GM12875 (cell line): ENCODE results near the gene EIF4H.
A peak's percentile ranks its signal among the peaks of the same experiment; 100 is the strongest.
"Not testable (repeated sequence)": the region's sequence is repeated elsewhere in the genome, so short reads cannot be mapped to it uniquely, and the experiment has no call there.

ENCODE experiments used
- H3K4me3 ChIP-seq: one replicate; pipeline ENCODE4 v1.5.1; 2011; ENCODE audit warnings: low read depth, low read length, control low read depth
- CTCF ChIP-seq: IDR thresholded peaks from 2 replicates; pipeline ENCODE4 v1.5.1; 2011; ENCODE audit warnings: low read depth, mild to moderate bottlenecking, control low read depth, inconsistent platforms, low read length, moderate library complexity, borderline replicate concordance; ENCODE audit not compliant: insufficient read depth

EIF4H gene

GRCh38 chr7:74155810-74156395, 18.3 kb upstream of the EIF4H start:
- no peak for TF ChIP-seq CTCF
- H3K4me3 ChIP-seq: no peak overlapping the region

DNA sequence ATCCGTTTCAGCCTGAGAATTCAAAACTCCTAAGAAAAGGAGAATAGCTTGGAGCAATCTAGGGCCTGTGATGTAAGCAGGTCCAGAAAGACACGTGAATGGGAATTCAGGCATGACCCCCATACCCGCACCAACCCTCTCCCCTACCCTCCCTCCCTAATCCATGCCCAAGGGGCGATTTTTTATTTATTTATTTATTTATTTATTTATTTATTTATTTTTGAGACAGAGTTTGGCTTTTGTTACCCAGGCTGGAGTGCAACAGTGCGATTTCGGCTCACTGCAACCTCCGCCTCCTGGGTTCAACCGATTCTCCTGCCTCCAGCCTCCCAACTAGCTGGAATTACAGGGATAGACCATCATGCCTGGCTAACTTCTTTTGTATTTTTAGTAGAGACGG, 16.6 kb upstream of the EIF4H start:
- TF ChIP-seq CTCF: no peak
- H3K4me3 ChIP-seq: no peak overlapping the region

- no peak overlapping the region for H3K4me3 ChIP-seq
- no peak for TF ChIP-seq CTCF
Observed at GRCh38 chr7:74164985-74165456, 9.1 kb upstream of the EIF4H start.

GRCh38 chr7:74165867-74166593, 8.1 kb upstream of the EIF4H start:
- TF ChIP-seq CTCF: no peak
- H3K4me3 ChIP-seq: no peak overlapping the region

DNA sequence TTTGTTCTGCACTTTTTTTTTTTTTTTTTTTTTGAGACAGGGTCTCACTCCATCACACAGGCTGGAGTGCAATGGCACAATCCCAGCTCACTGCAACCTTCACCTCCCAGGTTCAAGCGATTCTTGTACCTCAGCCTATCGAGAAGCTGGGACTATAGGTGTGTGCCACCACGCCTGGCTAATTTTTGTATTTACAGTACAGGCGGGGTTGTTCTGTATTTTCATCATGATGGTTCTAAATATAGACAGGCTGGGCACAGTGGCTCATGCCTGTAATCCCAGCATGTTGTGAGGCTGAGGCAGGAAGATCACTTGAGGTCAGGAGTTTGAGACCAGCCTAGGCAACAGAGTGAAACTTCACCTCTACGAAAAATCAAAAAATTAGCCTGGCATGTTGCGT, 6.8 kb upstream of the EIF4H start:
- not testable (repeated sequence) for H3K4me3 ChIP-seq

DNA sequence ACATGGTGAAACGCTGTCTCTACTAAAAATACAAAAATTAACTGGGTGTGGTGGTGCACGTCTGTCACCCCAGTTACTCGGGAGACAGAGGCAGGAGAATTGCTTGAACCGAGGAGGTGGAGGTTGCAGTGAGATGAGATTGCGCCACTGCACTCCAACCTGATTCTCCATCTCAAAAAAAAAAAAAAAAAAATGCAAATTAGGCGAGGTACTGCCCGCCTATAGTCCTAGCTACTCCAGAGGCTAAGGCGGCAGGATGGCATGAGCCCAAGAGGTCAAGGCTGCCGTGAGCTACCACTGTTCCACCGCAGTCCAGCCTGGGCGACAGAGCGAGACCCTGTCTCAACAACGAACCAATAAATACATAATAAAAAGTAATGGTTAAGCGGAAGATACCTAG, 1.1 kb upstream of the EIF4H start:
- H3K4me3 ChIP-seq: peak overlapping the region; percentile 67
- no peak for TF ChIP-seq CTCF

DNA sequence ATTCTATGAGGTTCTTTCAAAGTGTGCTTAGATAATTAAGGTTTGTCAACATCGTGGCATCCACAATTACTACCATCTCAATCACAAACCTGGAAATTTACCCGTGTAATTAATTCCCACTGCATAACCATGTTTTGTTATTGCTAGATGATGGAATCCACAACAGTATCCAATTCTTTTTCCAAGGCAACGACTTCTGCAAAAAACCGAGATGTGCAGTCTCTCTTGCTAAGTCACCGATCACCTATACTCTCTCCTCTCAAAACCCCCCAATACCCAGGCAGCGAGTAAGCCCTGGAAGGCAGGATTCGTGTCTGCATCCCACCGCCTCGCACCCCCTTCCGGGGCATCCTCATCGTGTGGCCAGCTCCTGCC, 678 bp upstream of the EIF4H start:
- H3K4me3 ChIP-seq: peak overlapping the region; percentile 67
- no peak for TF ChIP-seq CTCF
